OCI-LY7 (cell line): Measurements from ENCODE around the gene PRKN. TPM values are rescaled to one million over a fixed set of nuclear protein-coding genes. Genes with fewer than 3 reads are reported as not detected.

Source experiments
- BruUV-seq: library from RNA; stranded (reverse); fragments of 400-500 nt; replicated peaks from 2 replicates; lab custom pipeline; 2021; lab: Mats Ljungman, UMichigan
- CTCF ChIA-PET: fragments of 300-600 bp; sonication (Branson Sonifier 250); formaldehyde crosslinking; loops from one replicate; lab custom pipeline; 2022; ENCODE audit warnings: antibody characterized with exemption; ENCODE audit not compliant: unreplicated experiment; lab: Charles Lee
- POLR2A ChIA-PET: fragments of 300-600 bp; sonication (Branson Sonifier 250); formaldehyde crosslinking; loops from one replicate; lab custom pipeline; 2022; ENCODE audit warnings: antibody characterized with exemption; lab: Charles Lee
- DNase-seq: peaks from one replicate; pipeline ENCODE4 v3.0.0-alpha.2; 2015; ENCODE audit warnings: low spot score
- H2AFZ ChIP-seq: fragments of 200-600 bp; sonication (generic), shearing (Covaris generic); 2 replicates; pipeline ENCODE4 v1.6.1; 2014; ENCODE audit warnings: mild to moderate bottlenecking, antibody characterized with exemption, low read length, moderate library complexity
- H3K27ac ChIP-seq: fragments of 200-600 bp; sonication (generic); 2 replicates; pipeline ENCODE4 v1.5.1; 2014; ENCODE audit warnings: mixed run types, low read depth, mild to moderate bottlenecking, moderate library complexity, low read length, inconsistent platforms; ENCODE audit not compliant: poor library complexity, severe bottlenecking
- H3K36me3 ChIP-seq: fragments of 200-600 bp; sonication (generic); 2 replicates; pipeline ENCODE4 v1.6.1; 2014; ENCODE audit warnings: mild to moderate bottlenecking, antibody characterized with exemption, low read length, moderate library complexity, mixed read lengths; ENCODE audit not compliant: insufficient read depth
- H3K4me1 ChIP-seq: fragments of 200-600 bp; sonication (generic); 2 replicates; pipeline ENCODE4 v1.5.1; 2014; ENCODE audit warnings: mild to moderate bottlenecking, low read length; ENCODE audit not compliant: insufficient read depth, poor library complexity, severe bottlenecking
- H3K4me2 ChIP-seq: fragments of 200-600 bp; sonication (generic); 2 replicates; pipeline ENCODE4 v1.6.1; 2014; ENCODE audit warnings: mild to moderate bottlenecking, low read length
- H3K4me3 ChIP-seq: fragments of 200-600 bp; sonication (generic); 2 replicates; pipeline ENCODE4 v1.5.1; 2014; ENCODE audit warnings: mild to moderate bottlenecking, low read depth, low read length; ENCODE audit not compliant: poor library complexity, severe bottlenecking
- H3K79me2 ChIP-seq: fragments of 200-600 bp; sonication (generic); 2 replicates; pipeline ENCODE4 v1.6.1; 2016; ENCODE audit warnings: low read depth, mild to moderate bottlenecking, low read length, moderate library complexity, mixed read lengths; ENCODE audit not compliant: insufficient read depth
- H3K9me2 ChIP-seq: fragments of 200-600 bp; sonication (generic); 2 replicates; pipeline ENCODE4 v1.6.1; 2016; ENCODE audit warnings: mild to moderate bottlenecking, low read length, mixed read lengths; ENCODE audit not compliant: insufficient read depth
- H3K9me3 ChIP-seq: fragments of 200-600 bp; sonication (generic); 2 replicates; pipeline ENCODE4 v1.6.1; 2014; ENCODE audit warnings: mild to moderate bottlenecking, mixed run types, low read length, mixed read lengths
- H4K20me1 ChIP-seq: fragments of 200-600 bp; sonication (generic); 2 replicates; pipeline ENCODE4 v1.6.1; 2014; ENCODE audit warnings: mild to moderate bottlenecking, antibody characterized with exemption, low read length, moderate library complexity, mixed read lengths; ENCODE audit not compliant: insufficient read depth
- CTCF ChIP-seq: fragments of 200-600 bp; sonication (generic); conservative IDR thresholded peaks from 2 replicates; pipeline ENCODE4 v1.5.1; 2014; ENCODE audit warnings: mild to moderate bottlenecking, antibody characterized with exemption, low read length, moderate library complexity, mixed read lengths
- EZH2phosphoT487 ChIP-seq: fragments of 200-600 bp; sonication (generic); IDR thresholded peaks from 2 replicates; pipeline ENCODE4 v1.6.1; 2018; ENCODE audit warnings: low read depth, borderline replicate concordance, mild to moderate bottlenecking, mixed run types, antibody characterized with exemption, low read length, moderate library complexity, mixed read lengths
- intact Hi-C: fragments of 100-400 bp; cut with micrococcal nuclease; formaldehyde crosslinking; loops from one replicate; pipeline ENCODE4 v1.10.0; 2022; ENCODE audit not compliant: unreplicated experiment
- total RNA-seq, 2 experiments: library from RNA; depleted of rRNA in 1 of 2; stranded (reverse); fragments of >200 nt in 1 of 2; shearing (Covaris generic) in 1 of 2; gene quantifications; 2 replicates each; pipeline ENCODE4 v1.2.3, GENCODE V29; 2014 to 2022

Gene PRKN
- total RNA-seq, 2 experiments from 2014 or later, result 1.3 to 2.0 TPM

- H3K27ac ChIP-seq, result no peak overlapping the region
- POLR2A ChIA-PET, result no interaction called here
Measured at GRCh38 chr6:161393839-161394364, 1333.7 kb downstream of the PRKN start.

GRCh38 chr6:161393292-161393691 lies 1334.3 kb downstream of the PRKN start:
- H3K4me3 ChIP-seq, result no peak overlapping the region
- TF ChIP-seq CTCF, result no peak
- H3K27ac ChIP-seq, result no peak overlapping the region
- no TSS peak for BruUV-seq
- H3K9me3 ChIP-seq, result no peaks in the 10 kb centered on the region
- no peaks in the 10 kb centered on the region for H3K79me2 ChIP-seq
- no peaks in the 10 kb centered on the region for H3K9me2 ChIP-seq
- no peaks in the 10 kb centered on the region for H3K36me3 ChIP-seq
- no peaks in the 10 kb centered on the region for H4K20me1 ChIP-seq
- H3K4me1 ChIP-seq, result no peaks in the 10 kb centered on the region
- no peak overlapping the region for H2AFZ ChIP-seq
- intact Hi-C loops, result no loop called here
- ChIA-PET POLR2A (interaction anchor here (0.5 kb wide), 1 partner anchor 127 kb away, joined by 3 read pairs; no protein-coding TSS in a partner anchor), CTCF (no interaction called here)
- DNase-seq, result no peak
- no peak overlapping the region for H3K4me2 ChIP-seq

More at GRCh38 chr6:161393839-161394364, 1333.7 kb downstream of the PRKN start:
- intact Hi-C loops, result no loop called here
- Histone ChIP-seq H3K4me2 (no peak overlapping the region), H3K4me3 (no peak overlapping the region), H3K9me2 (no peaks in the 10 kb centered on the region), H3K36me3 (no peaks in the 10 kb centered on the region), H2AFZ (no peak overlapping the region), H3K79me2 (no peaks in the 10 kb centered on the region), H4K20me1 (no peaks in the 10 kb centered on the region), H3K9me3 (no peaks in the 10 kb centered on the region), H3K4me1 (no peaks in the 10 kb centered on the region)
- TF ChIP-seq CTCF (peak; percentile 73), EZH2phosphoT487 (no peak)
- peak; percentile 65 for DNase-seq
- CTCF ChIA-PET, result no interaction called here
- no TSS peak for BruUV-seq

GRCh38 chr6:161389756-161390155 lies 1337.8 kb downstream of the PRKN start:
- ChIA-PET POLR2A (no interaction called here), CTCF (no interaction called here)
- TF ChIP-seq CTCF (no peak), EZH2phosphoT487 (no peak)
- Histone ChIP-seq H3K9me2 (no peaks in the 10 kb centered on the region), H2AFZ (no peak overlapping the region), H3K4me1 (no peaks in the 10 kb centered on the region), H3K79me2 (no peaks in the 10 kb centered on the region), H3K27ac (no peak overlapping the region), H3K9me3 (no peaks in the 10 kb centered on the region), H3K4me3 (no peak overlapping the region), H3K36me3 (no peaks in the 10 kb centered on the region), H4K20me1 (no peaks in the 10 kb centered on the region), H3K4me2 (no peak overlapping the region)
- intact Hi-C loops, result no loop called here
- no TSS peak for BruUV-seq
- no peak for DNase-seq
